ENCODE data around the gene BLID.

The BLID gene

GRCh38 chr11:122107045-122107444 is 9.0 kb downstream of the BLID start:
- DNase-seq (ENCODE audit: low spot score) (no peak), FAIRE-seq (no peak)

- DNase-seq (ENCODE audit: low spot score) (no peak), FAIRE-seq (no peak)
These were observed 10.8 kb downstream of the BLID start for GRCh38 chr11:122105044-122105758.

GRCh38 chr11:122104341-122104740 is 11.7 kb downstream of the BLID start:
- DNase-seq (ENCODE audit: low spot score) (no peak), FAIRE-seq (no peak)

- no peak for FAIRE-seq
- DNase-seq (ENCODE audit: low spot score): no peak
These were observed 12.3 kb downstream of the BLID start for GRCh38 chr11:122103726-122104125.

GRCh38 chr11:122103321-122103720 is 12.7 kb downstream of the BLID start:
- DNase-seq (ENCODE audit: low spot score): no peak
- FAIRE-seq: no peak

GRCh38 chr11:122102426-122102825 is 13.6 kb downstream of the BLID start:
- FAIRE-seq (no peak), DNase-seq (ENCODE audit: low spot score) (no peak)

GRCh38 chr11:122101625-122102291 is 14.3 kb downstream of the BLID start:
- peak; percentile 30 for DNase-seq (ENCODE audit: low spot score)
- FAIRE-seq: no peak

GRCh38 chr11:122100756-122101080 is 15.3 kb downstream of the BLID start:
- FAIRE-seq (no peak), DNase-seq (ENCODE audit: low spot score) (no peak)

GRCh38 chr11:122100037-122100755 is 15.8 kb downstream of the BLID start:
- FAIRE-seq: no peak
- no peak for DNase-seq (ENCODE audit: low spot score)

- DNase-seq (ENCODE audit: low spot score) (no peak), FAIRE-seq (no peak)
These were observed 16.5 kb downstream of the BLID start for GRCh38 chr11:122099374-122100036.

- FAIRE-seq (no peak), DNase-seq (ENCODE audit: low spot score) (no peak)
These were observed 17.6 kb downstream of the BLID start for GRCh38 chr11:122098261-122098980.

GRCh38 chr11:122097419-122098001 is 18.5 kb downstream of the BLID start:
- DNase-seq (ENCODE audit: low spot score) (no peak), FAIRE-seq (no peak)

GRCh38 chr11:122096272-122097112 is 19.5 kb downstream of the BLID start:
- FAIRE-seq (no peak), DNase-seq (ENCODE audit: low spot score) (no peak)

GRCh38 chr11:122095681-122096262 is 20.2 kb downstream of the BLID start:
- FAIRE-seq (no peak), DNase-seq (ENCODE audit: low spot score) (no peak)

- DNase-seq (ENCODE audit: low spot score): no peak
These were observed 21.2 kb downstream of the BLID start for GRCh38 chr11:122094836-122095235.

GRCh38 chr11:122093731-122094275 is 22.2 kb downstream of the BLID start:
- DNase-seq (ENCODE audit: low spot score): no peak
- FAIRE-seq: no peak

More at GRCh38 chr11:122094836-122095235, 21.2 kb downstream of the BLID start:
- FAIRE-seq: no peak

- FAIRE-seq (no peak), DNase-seq (ENCODE audit: low spot score) (no peak)
These were observed 24.2 kb downstream of the BLID start for GRCh38 chr11:122091835-122092234.

GRCh38 chr11:122089111-122089510 is 26.9 kb downstream of the BLID start:
- FAIRE-seq: no peak
- DNase-seq (ENCODE audit: low spot score): no peak

GRCh38 chr11:122085712-122086111 is 30.3 kb downstream of the BLID start:
- DNase-seq (ENCODE audit: low spot score) (no peak), FAIRE-seq (no peak)

All from urothelium cell line (cell line).